ENCODE measurements around the gene EFNA5.
"Not testable (repeated sequence)": the region's sequence is repeated elsewhere in the genome, so short reads cannot be mapped to it uniquely, and the experiment has no call there.

The EFNA5 gene

DNA sequence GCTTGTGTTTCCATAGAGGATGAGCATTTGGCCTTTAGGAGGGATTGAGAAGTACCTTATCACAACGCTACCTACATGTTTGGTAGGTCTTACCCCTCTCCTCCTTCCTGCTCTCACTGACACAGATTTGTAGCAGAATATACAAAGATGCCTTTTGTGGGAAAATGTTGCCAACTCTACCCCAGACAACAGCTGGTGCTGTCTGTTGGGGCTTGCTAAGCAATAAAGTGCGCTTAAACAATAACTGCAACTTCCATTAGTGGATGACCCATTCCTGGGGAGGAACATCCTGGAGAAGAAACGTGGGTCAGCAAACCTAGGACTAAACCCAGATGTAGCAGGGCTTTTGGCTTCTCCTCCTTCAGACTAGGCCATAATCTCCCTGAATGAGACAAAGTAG is 174.3 kb downstream of the EFNA5 start:
- no peak overlapping the region for H3K4me3 ChIP-seq (ENCODE audit: low read depth in 1 of 2, low read length in 2 of 2)
- H3K27me3 ChIP-seq (ENCODE audit: insufficient read depth, low read length, poor library complexity) = no peaks in the 10 kb centered on the region
- no peaks in the 10 kb centered on the region for H3K79me2 ChIP-seq (ENCODE audit: insufficient read depth, low read length)
- H3K4me2 ChIP-seq (ENCODE audit: insufficient read depth, low read length) = no peak overlapping the region
- ATAC-seq (ENCODE audit: insufficient read depth, low read depth) (no peak), DNase-seq (no peak)
- no peak for TF ChIP-seq EZH2 (IDR thresholded peaks at IDR 0.05; ENCODE audit: borderline replicate concordance, low read depth, low read length, severe bottlenecking)
- TF ChIP-seq, protein P1, sequence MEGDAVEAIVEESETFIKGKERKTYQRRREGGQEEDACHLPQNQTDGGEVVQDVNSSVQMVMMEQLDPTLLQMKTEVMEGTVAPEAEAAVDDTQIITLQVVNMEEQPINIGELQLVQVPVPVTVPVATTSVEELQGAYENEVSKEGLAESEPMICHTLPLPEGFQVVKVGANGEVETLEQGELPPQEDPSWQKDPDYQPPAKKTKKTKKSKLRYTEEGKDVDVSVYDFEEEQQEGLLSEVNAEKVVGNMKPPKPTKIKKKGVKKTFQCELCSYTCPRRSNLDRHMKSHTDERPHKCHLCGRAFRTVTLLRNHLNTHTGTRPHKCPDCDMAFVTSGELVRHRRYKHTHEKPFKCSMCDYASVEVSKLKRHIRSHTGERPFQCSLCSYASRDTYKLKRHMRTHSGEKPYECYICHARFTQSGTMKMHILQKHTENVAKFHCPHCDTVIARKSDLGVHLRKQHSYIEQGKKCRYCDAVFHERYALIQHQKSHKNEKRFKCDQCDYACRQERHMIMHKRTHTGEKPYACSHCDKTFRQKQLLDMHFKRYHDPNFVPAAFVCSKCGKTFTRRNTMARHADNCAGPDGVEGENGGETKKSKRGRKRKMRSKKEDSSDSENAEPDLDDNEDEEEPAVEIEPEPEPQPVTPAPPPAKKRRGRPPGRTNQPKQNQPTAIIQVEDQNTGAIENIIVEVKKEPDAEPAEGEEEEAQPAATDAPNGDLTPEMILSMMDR (IDR thresholded peaks at IDR 0.05; ENCODE audit: borderline replicate concordance, extremely low read depth, low read length, poor library complexity, severe bottlenecking) = no peak
- H2AFZ ChIP-seq (ENCODE audit: low read depth, low read length) = no peak overlapping the region
- H3K4me1 ChIP-seq (ENCODE audit: insufficient read depth, low read length) = peaks cover 7% of the 10 kb centered on the region; the same call in 1 of the 2 replicates
- H3K36me3 ChIP-seq (ENCODE audit: insufficient read depth, low read length) = no peaks in the 10 kb centered on the region
- H3K27ac ChIP-seq (ENCODE audit: low read length) = no peak overlapping the region
- no peaks in the 10 kb centered on the region for H4K20me1 ChIP-seq (ENCODE audit: insufficient read depth, low read length)
- no peak overlapping the region for H3K9ac ChIP-seq (ENCODE audit: low read depth, low read length)
- no peaks in the 10 kb centered on the region for H3K9me3 ChIP-seq (ENCODE audit: insufficient read depth, low read length, severe bottlenecking)

DNA sequence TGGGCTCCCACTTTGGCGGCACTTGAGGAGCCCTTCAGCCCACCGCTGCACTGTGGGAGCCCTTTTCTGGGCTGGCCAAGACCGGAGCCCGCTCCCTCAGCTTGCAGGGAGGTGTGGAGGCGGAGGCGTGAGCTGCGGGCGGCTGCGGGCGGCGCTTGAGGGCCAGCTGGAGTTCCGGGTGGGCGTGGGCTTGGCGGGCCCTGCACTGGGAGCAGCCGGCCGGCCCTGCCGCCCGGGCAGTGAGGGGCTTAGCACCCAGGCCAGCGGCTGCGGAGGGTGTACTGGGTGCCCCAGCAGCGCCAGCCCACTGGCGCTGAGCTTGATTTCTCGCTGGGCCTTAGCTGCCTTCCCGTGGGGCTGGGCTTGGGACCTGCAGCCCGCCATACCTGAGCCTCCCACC is 176.6 kb downstream of the EFNA5 start:
- not testable (repeated sequence) for H3K27ac ChIP-seq (ENCODE audit: low read length); H3K9ac ChIP-seq (ENCODE audit: low read depth, low read length); H3K9me3 ChIP-seq (ENCODE audit: insufficient read depth, low read length, severe bottlenecking); ATAC-seq (ENCODE audit: insufficient read depth, low read depth); H2AFZ ChIP-seq (ENCODE audit: low read depth, low read length); H4K20me1 ChIP-seq (ENCODE audit: insufficient read depth, low read length); H3K79me2 ChIP-seq (ENCODE audit: insufficient read depth, low read length); H3K4me3 ChIP-seq (ENCODE audit: low read depth in 1 of 2, low read length in 2 of 2); DNase-seq; H3K4me1 ChIP-seq (ENCODE audit: insufficient read depth, low read length); H3K36me3 ChIP-seq (ENCODE audit: insufficient read depth, low read length); H3K27me3 ChIP-seq (ENCODE audit: insufficient read depth, low read length, poor library complexity); H3K4me2 ChIP-seq (ENCODE audit: insufficient read depth, low read length)

DNA sequence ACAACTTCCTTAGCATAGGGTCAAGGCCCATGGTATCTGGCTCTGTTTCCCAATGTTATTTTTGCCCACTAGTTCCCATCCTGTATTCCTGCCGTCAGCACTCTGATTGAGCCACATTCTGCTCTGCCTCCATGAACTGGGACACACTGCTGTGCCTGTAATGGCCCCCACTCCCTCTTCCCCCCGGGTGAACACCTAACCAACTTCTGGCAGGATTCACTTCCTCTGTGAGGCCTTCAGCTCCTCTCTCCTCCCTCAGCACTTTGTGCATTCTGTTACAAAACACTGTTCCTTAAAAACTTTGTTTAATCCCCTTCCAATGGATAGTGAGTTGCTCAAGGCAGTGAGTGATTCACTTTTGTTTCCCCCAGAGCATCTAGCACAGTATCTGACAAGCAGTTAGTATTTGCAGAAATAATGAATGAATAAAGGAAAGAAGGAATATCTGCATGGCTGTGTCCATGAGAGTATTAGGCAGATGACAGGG is 183.6 kb downstream of the EFNA5 start:
- Histone ChIP-seq H3K9ac (ENCODE audit: low read depth, low read length) (no peak overlapping the region), H3K79me2 (ENCODE audit: insufficient read depth, low read length) (no peaks in the 10 kb centered on the region), H3K9me3 (ENCODE audit: insufficient read depth, low read length, severe bottlenecking) (no peaks in the 10 kb centered on the region), H3K4me3 (ENCODE audit: low read depth in 1 of 2, low read length in 2 of 2) (no peak overlapping the region), H3K27ac (ENCODE audit: low read length) (peak overlapping the region; percentile 11; the same call in 1 of the 2 replicates), H3K4me1 (ENCODE audit: insufficient read depth, low read length) (peaks cover 21% of the 10 kb centered on the region), H3K36me3 (ENCODE audit: insufficient read depth, low read length) (no peaks in the 10 kb centered on the region), H2AFZ (ENCODE audit: low read depth, low read length) (0 out of 2 replicates have a peak overlapping the region, but pooled peaks have one; percentile 18), H3K4me2 (ENCODE audit: insufficient read depth, low read length) (no peak overlapping the region), H4K20me1 (ENCODE audit: insufficient read depth, low read length) (no peaks in the 10 kb centered on the region), H3K27me3 (ENCODE audit: insufficient read depth, low read length, poor library complexity) (no peaks in the 10 kb centered on the region)
- TF ChIP-seq, protein P1 (IDR thresholded peaks at IDR 0.05; ENCODE audit: borderline replicate concordance, extremely low read depth, low read length, poor library complexity, severe bottlenecking) = no peak
- TF ChIP-seq EZH2 (IDR thresholded peaks at IDR 0.05; ENCODE audit: borderline replicate concordance, low read depth, low read length, severe bottlenecking) = no peak
- ATAC-seq (ENCODE audit: insufficient read depth, low read depth) = 0 out of 3 replicates have a peak, but pooled peaks have one; percentile 17
- peak; percentile 25 for DNase-seq

DNA sequence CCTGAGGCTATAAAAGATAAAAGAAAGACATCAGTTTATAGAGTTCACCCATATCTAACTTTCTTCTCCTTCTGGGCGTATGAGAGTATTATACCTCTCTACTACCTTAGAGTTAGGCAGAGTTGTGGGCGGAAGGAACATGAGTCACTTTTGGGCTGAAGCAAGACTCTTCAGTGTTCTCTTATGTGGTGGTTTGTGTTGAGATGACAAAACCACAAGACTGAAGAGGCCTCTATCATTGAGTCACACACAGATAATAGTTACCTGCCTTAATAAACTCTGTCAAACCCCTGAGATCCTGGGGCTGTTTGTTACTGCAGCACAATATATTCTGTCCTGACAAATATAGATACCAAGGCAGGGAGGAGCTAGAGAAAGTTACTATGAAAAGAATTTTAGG is 184.2 kb downstream of the EFNA5 start:
- DNase-seq (peak; percentile 63), ATAC-seq (ENCODE audit: insufficient read depth, low read depth) (peak; percentile 98)
- no peak overlapping the region for H3K4me2 ChIP-seq (ENCODE audit: insufficient read depth, low read length)

More for the DNA sequence above, 184.2 kb downstream of the EFNA5 start:
- Histone ChIP-seq H3K79me2 (ENCODE audit: insufficient read depth, low read length) (no peaks in the 10 kb centered on the region), H4K20me1 (ENCODE audit: insufficient read depth, low read length) (no peaks in the 10 kb centered on the region), H3K36me3 (ENCODE audit: insufficient read depth, low read length) (no peaks in the 10 kb centered on the region), H3K9ac (ENCODE audit: low read depth, low read length) (no peak overlapping the region), H3K4me3 (ENCODE audit: low read depth in 1 of 2, low read length in 2 of 2) (no peak overlapping the region), H3K9me3 (ENCODE audit: insufficient read depth, low read length, severe bottlenecking) (no peaks in the 10 kb centered on the region), H3K27ac (ENCODE audit: low read length) (no peak overlapping the region), H2AFZ (ENCODE audit: low read depth, low read length) (no peak overlapping the region), H3K4me1 (ENCODE audit: insufficient read depth, low read length) (peaks cover 21% of the 10 kb centered on the region), H3K27me3 (ENCODE audit: insufficient read depth, low read length, poor library complexity) (no peaks in the 10 kb centered on the region)
- TF ChIP-seq, protein P1 (IDR thresholded peaks at IDR 0.05; ENCODE audit: borderline replicate concordance, extremely low read depth, low read length, poor library complexity, severe bottlenecking) = no peak
- no peak for TF ChIP-seq EZH2 (IDR thresholded peaks at IDR 0.05; ENCODE audit: borderline replicate concordance, low read depth, low read length, severe bottlenecking)

All from DND-41 (cell line).